PC-9 (cell line): ENCODE measurements around the gene SLC27A4.

Source experiments
- CTCF ChIP-seq: fragments of 200-600 bp; sonication (generic); conservative IDR thresholded peaks from 2 replicates; pipeline ENCODE4 v1.6.1; 2017; ENCODE audit warnings: mixed run types, antibody characterized with exemption, mild to moderate bottlenecking, moderate library complexity
- EZH2 ChIP-seq: fragments of 200-600 bp; sonication (generic); IDR thresholded peaks from 2 replicates; pipeline ENCODE4 v1.8.0; 2017; ENCODE audit warnings: antibody characterized with exemption, low read depth

GRCh38 chr9:128365525-128365924 lies 25.2 kb downstream of the SLC27A4 start:
- TF ChIP-seq CTCF: no peak
- TF ChIP-seq EZH2: no peak
